GM15510 (cell line): ENCODE results near the gene FCRL5.
A peak's percentile ranks its signal among the peaks of the same experiment; 100 is the strongest.

ENCODE experiments used
- POLR2A ChIP-seq: IDR thresholded peaks from 3 replicates; pipeline ENCODE4 v1.6.1; 2011; ENCODE audit warnings: borderline replicate concordance; ENCODE audit not compliant: insufficient read length; ENCODE audit errors: extremely low read depth

The FCRL5 gene

DNA sequence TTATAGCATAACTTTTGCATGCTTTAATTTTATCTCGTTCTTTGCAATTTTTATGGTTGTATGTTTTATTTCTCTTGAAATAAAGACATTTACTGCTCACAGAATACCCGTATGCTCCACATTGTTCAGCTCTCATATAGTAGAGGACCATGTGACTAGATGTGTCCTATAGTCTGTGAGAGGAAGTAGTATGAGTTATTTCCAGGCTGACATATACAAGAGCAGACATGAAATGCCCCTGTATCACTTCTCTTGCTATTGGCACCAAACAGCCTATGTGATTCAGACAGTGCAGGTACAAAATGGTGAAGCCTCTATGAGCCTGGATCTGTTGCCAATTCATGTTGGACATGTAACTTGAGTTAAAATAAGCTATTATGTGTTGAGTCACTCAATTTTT is 5.8 kb upstream of the FCRL5 start:
- no peak for TF ChIP-seq POLR2A

- TF ChIP-seq POLR2A = no peak
These were observed 9.6 kb downstream of the FCRL5 start for GRCh38 chr1:157542676-157543075.

- no peak for TF ChIP-seq POLR2A
These were observed 11.5 kb downstream of the FCRL5 start for GRCh38 chr1:157540852-157541251.

GRCh38 chr1:157540160-157540748 is 12.1 kb downstream of the FCRL5 start:
- no peak for TF ChIP-seq POLR2A

DNA sequence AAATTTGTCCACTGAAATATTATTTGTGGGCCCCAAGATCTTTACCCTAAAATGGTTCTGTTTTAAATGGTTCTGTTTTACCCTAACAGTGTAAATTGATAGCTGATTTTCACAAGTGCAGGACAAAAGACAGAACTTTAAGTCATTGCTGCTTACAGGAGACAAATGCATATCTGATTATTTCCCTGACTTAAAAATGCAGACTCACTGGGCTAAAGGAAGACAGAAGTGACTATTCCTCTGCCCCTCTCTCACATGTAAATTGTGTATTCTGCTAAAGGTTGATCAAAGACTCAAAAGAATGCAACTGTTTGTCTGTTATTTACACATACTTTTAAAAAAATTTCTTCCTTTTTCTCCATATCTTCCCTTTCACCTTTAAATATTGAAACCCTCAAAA is 12.7 kb downstream of the FCRL5 start:
- no peak for TF ChIP-seq POLR2A

- no peak for TF ChIP-seq POLR2A
These were observed 19.7 kb downstream of the FCRL5 start for GRCh38 chr1:157532569-157532968.

DNA sequence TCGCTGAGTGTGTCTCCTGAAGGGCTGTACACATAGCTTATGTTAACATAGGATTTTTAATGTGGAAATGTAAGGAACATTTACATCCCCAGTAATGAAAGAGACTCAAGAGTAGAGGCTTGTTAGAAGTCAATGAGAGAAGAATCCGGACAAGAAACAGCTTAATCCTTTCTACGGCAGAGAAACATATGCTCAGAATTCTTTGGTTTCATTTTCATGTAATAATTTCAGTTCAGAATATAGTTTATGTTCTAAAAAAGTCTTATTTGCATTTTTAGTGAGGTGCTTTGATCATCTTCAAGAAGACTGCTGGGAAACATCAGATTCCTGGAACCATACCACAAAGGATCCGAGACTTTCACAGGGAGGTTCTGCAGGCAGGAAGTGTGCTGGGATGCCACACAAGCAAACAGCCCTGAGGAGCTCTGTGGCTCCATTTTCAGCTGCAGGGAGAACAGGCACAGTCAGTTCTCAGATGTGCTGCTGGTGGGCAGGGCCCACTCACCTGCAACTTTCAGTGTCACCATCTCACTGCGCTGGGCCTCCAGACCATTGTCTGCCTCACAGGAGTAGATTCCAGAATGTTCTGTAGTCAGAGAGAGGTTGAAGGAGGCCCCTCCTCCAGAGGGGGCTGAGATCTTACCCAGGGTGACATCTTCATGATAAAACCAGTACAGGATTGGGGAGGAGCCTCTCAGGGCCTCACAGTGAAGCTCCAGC is 28.4 kb downstream of the FCRL5 start:
- TF ChIP-seq POLR2A = peak; percentile 19

- TF ChIP-seq POLR2A = no peak
These were observed 31.3 kb downstream of the FCRL5 start for GRCh38 chr1:157521056-157521455.

GRCh38 chr1:157520386-157520935 is 31.9 kb downstream of the FCRL5 start:
- no peak for TF ChIP-seq POLR2A

GRCh38 chr1:157519451-157519850 is 32.9 kb downstream of the FCRL5 start:
- TF ChIP-seq POLR2A = no peak

DNA sequence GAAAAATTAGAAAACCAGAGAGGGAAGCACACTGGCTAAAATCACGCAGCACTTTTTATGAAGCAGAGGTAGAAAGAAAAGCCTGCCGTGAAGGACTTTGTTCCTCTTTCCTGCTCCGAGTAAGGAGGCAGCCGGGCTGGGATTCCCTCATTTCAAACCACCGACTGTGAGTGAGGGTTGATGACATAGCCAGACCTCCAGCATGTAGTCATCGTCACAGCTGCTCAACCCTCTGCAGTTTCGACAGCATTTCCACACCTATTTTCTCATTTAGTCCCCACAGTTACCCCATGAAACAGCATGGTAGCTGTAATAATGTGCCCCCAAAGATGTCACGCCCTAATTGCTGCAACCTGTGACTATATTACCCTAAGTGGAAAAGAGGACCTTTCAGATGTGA is 35.3 kb downstream of the FCRL5 start:
- TF ChIP-seq POLR2A = no peak

DNA sequence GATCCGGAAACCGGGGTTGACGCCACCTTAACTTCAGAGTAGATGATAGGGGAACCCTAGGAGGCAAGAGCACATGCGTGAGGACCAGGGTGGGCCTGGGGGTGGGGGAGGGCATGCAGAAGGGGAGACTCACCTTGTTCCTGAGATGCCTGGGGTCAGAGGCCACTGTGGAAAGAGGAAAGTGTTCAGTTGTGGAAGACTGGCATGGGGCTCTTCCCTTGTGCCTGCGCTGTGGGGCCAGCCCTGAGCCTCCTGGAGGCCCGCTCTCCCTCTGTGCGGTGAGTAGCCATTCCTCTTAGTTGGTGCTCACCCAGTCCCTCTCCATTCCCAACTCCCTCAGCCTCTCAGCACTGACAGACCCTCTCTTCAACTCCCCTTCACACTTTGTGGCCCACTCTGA is 36.6 kb downstream of the FCRL5 start:
- no peak for TF ChIP-seq POLR2A

- no peak for TF ChIP-seq POLR2A
These were observed 37.2 kb downstream of the FCRL5 start for GRCh38 chr1:157515141-157515540.

- no peak for TF ChIP-seq POLR2A
These were observed 40.0 kb downstream of the FCRL5 start for GRCh38 chr1:157512036-157512969.

DNA sequence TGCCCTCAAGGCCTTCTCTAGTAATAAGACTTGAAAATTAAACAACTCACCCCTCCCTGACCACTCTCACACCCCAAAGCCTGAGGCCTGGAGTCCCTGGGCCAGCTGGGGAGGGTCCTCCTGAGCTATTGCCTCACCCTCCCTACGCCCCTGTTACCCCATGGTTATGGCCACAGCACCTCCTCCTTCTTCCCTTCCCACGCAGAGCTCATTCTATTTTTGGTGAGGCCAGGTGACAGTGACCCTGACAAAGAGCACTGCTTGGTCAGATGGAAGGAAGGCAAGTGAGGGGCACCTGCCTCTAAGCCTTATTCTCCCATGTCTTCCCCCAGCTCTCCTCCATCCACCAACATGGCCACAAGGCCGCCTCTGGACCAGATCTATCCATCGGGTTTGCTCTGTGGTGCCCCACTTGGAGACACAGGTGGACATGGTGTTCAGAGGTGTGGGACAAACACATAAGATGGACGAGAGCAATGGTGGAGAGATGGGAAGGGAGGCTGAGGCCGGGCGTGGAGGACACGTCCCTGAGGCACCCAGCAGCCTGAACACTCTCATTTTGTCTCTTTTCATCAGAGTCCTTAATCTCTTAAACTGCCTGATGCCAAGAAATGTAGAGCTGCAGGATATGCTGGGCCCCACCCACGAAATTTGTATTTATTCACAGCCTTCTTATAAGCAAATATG is 42.6 kb downstream of the FCRL5 start:
- peak; percentile 16 for TF ChIP-seq POLR2A

DNA sequence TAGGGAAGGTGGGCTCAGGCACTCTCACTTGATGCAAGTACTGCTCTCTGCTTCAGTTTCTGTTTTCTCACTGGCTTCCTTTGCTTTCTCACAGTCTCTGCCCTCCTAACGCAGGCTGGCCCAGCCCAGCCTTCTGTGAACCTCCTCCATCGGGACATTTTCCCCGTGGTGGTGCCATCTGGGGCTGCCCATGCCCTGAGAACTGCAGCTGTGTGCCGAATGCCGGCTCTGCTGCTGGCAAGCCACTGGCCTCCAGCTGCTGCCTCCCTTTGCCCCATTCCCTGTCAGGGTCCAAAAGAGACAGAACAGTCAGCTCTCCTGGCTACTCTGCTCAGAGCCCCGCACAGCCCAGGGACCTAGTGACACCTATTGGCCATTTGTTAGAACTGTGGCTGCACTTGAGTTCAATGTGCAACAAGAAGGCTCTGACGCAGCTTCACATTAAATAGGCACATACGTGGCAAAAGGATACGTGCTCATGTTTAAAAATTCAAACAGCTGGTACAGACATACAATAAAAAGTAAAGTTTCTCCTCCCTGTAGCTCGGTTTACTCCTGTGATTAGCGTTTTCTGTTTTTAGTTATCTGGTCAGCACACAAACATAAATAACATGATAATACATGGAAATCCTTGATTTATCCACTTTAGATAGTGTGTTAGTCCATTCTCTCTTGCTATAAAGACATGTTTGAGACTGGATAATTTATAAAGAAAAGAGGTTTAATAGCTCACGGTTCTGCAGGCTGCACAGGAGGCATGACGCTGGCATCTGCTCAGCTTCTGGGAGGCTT is 46.6 kb downstream of the FCRL5 start:
- TF ChIP-seq POLR2A = no peak
